ACC112 (cell line): ENCODE measurements around the gene ABTB2.

Experiments used
- H2AFZ ChIP-seq: fragments of 200-600 bp; sonication (generic); one replicate; pipeline ENCODE4 v1.6.0; 2017; ENCODE audit warnings: antibody characterized with exemption, low read length; ENCODE audit not compliant: unreplicated experiment
- H3K27ac ChIP-seq: fragments of 200-600 bp; sonication (generic); 2 replicates; pipeline ENCODE4 v1.5.1; 2014; ENCODE audit warnings: low read depth, mild to moderate bottlenecking, antibody characterized with exemption, low read length, moderate library complexity
- H3K27me3 ChIP-seq: fragments of 200-600 bp; sonication (generic); 2 replicates; pipeline ENCODE4 v1.6.1; 2014; ENCODE audit warnings: mild to moderate bottlenecking, antibody characterized with exemption, low read length, moderate library complexity, mixed read lengths; ENCODE audit not compliant: insufficient read depth
- H3K36me3 ChIP-seq: fragments of 200-600 bp; sonication (generic); 2 replicates; pipeline ENCODE4 v1.6.1; 2016; ENCODE audit warnings: mild to moderate bottlenecking, antibody characterized with exemption, low read length, moderate library complexity, mixed read lengths; ENCODE audit not compliant: insufficient read depth
- H3K4me1 ChIP-seq: fragments of 200-600 bp; sonication (generic); one replicate; pipeline ENCODE4 v1.6.1; 2016; ENCODE audit warnings: low read length, mixed read lengths; ENCODE audit not compliant: insufficient read depth, unreplicated experiment, control insufficient read depth
- H3K4me3 ChIP-seq: fragments of 200-600 bp; sonication (generic); 2 replicates; pipeline ENCODE4 v1.5.1; 2014; ENCODE audit warnings: mild to moderate bottlenecking, low read depth, low read length
- H3K79me2 ChIP-seq: fragments of 200-600 bp; sonication (generic); one replicate; pipeline ENCODE4 v1.6.0; 2016; ENCODE audit warnings: low read length; ENCODE audit not compliant: control insufficient read depth, unreplicated experiment, insufficient read depth

The ABTB2 gene

GRCh38 chr11:34357701-34358257 is at the start of gene ABTB2:
Gene ABTB2, minus strand, starts transcription at chr11:34358010.
- Histone ChIP-seq H2AFZ (peak within 1 kb of the TSS; percentile 62), H3K27ac (no peak within 1 kb of the TSS), H3K27me3 (no peaks in the 10 kb centered on the region), H3K4me3 (peak within 1 kb of the TSS; percentile 88), H3K36me3 (no peaks in the 10 kb centered on the region), H3K79me2 (peaks cover 28% of the 10 kb centered on the region), H3K4me1 (peaks cover 20% of the 10 kb centered on the region)

- Histone ChIP-seq H2AFZ (no peak overlapping the region), H3K27ac (no peak overlapping the region), H3K4me3 (no peak overlapping the region), H3K36me3 (no peaks in the 10 kb centered on the region), H3K4me1 (peaks cover 6% of the 10 kb centered on the region), H3K27me3 (peaks cover 9% of the 10 kb centered on the region; the same call in 1 of the 2 replicates), H3K79me2 (no peaks in the 10 kb centered on the region)
Observed at GRCh38 chr11:34407121-34407813, 49.5 kb upstream of the ABTB2 start.

- Histone ChIP-seq H3K4me3 (no peak overlapping the region), H3K4me1 (peaks cover 6% of the 10 kb centered on the region), H3K27ac (no peak overlapping the region), H3K79me2 (no peaks in the 10 kb centered on the region), H3K36me3 (no peaks in the 10 kb centered on the region), H2AFZ (no peak overlapping the region), H3K27me3 (peaks cover 9% of the 10 kb centered on the region; the same call in 1 of the 2 replicates)
Observed at GRCh38 chr11:34406413-34406812, 48.6 kb upstream of the ABTB2 start.

- Histone ChIP-seq H3K27me3 (peaks cover 9% of the 10 kb centered on the region; the same call in 1 of the 2 replicates), H3K4me3 (peak overlapping the region; percentile 61), H3K4me1 (peaks cover 6% of the 10 kb centered on the region), H3K79me2 (no peaks in the 10 kb centered on the region), H2AFZ (peak overlapping the region; percentile 15), H3K27ac (no peak overlapping the region), H3K36me3 (no peaks in the 10 kb centered on the region)
Observed at GRCh38 chr11:34405079-34405858, 47.5 kb upstream of the ABTB2 start.

- peaks cover 9% of the 10 kb centered on the region; the same call in 1 of the 2 replicates for H3K27me3 ChIP-seq
- no peaks in the 10 kb centered on the region for H3K79me2 ChIP-seq
- H3K27ac ChIP-seq = no peak overlapping the region
- no peaks in the 10 kb centered on the region for H3K36me3 ChIP-seq
- peaks cover 6% of the 10 kb centered on the region for H3K4me1 ChIP-seq
- no peak overlapping the region for H2AFZ ChIP-seq
- H3K4me3 ChIP-seq = no peak overlapping the region
Observed at GRCh38 chr11:34404280-34404679, 46.5 kb upstream of the ABTB2 start.

GRCh38 chr11:34403431-34403830 is 45.6 kb upstream of the ABTB2 start:
- peaks cover 6% of the 10 kb centered on the region for H3K4me1 ChIP-seq
- H3K27me3 ChIP-seq = peaks cover 9% of the 10 kb centered on the region; the same call in 1 of the 2 replicates
- H3K27ac ChIP-seq = no peak overlapping the region
- no peak overlapping the region for H2AFZ ChIP-seq
- no peaks in the 10 kb centered on the region for H3K36me3 ChIP-seq
- H3K4me3 ChIP-seq = no peak overlapping the region
- H3K79me2 ChIP-seq = no peaks in the 10 kb centered on the region

- no peak overlapping the region for H3K4me3 ChIP-seq
- no peak overlapping the region for H3K27ac ChIP-seq
- H2AFZ ChIP-seq = no peak overlapping the region
- H3K27me3 ChIP-seq = peaks cover 3% of the 10 kb centered on the region; the same call in 1 of the 2 replicates
- H3K4me1 ChIP-seq = peaks cover 14% of the 10 kb centered on the region
- no peaks in the 10 kb centered on the region for H3K79me2 ChIP-seq
- no peaks in the 10 kb centered on the region for H3K36me3 ChIP-seq
Observed at GRCh38 chr11:34397811-34398210, 40.0 kb upstream of the ABTB2 start.

GRCh38 chr11:34397120-34397519 is 39.3 kb upstream of the ABTB2 start:
- H3K36me3 ChIP-seq = no peaks in the 10 kb centered on the region
- no peaks in the 10 kb centered on the region for H3K79me2 ChIP-seq
- H3K27ac ChIP-seq = no peak overlapping the region
- peaks cover 3% of the 10 kb centered on the region for H3K27me3 ChIP-seq
- H2AFZ ChIP-seq = no peak overlapping the region
- H3K4me1 ChIP-seq = peaks cover 14% of the 10 kb centered on the region
- no peak overlapping the region for H3K4me3 ChIP-seq

- Histone ChIP-seq H3K27me3 (peaks cover 6% of the 10 kb centered on the region), H3K4me1 (peaks cover 14% of the 10 kb centered on the region), H3K27ac (no peak overlapping the region), H3K4me3 (no peak overlapping the region), H3K79me2 (no peaks in the 10 kb centered on the region), H3K36me3 (no peaks in the 10 kb centered on the region), H2AFZ (peak overlapping the region; percentile 70)
Observed at GRCh38 chr11:34395916-34396550, 38.2 kb upstream of the ABTB2 start.

GRCh38 chr11:34394771-34395300 is 37.0 kb upstream of the ABTB2 start:
- Histone ChIP-seq H3K4me3 (no peak overlapping the region), H2AFZ (no peak overlapping the region), H3K27me3 (peaks cover 6% of the 10 kb centered on the region), H3K36me3 (no peaks in the 10 kb centered on the region), H3K79me2 (no peaks in the 10 kb centered on the region), H3K4me1 (peaks cover 14% of the 10 kb centered on the region), H3K27ac (no peak overlapping the region)
